Naive thymus-derived CD4-positive, alpha-beta T cell (primary cell): ENCODE data around the gene ZNF322. TPM values are rescaled to one million over a fixed set of nuclear protein-coding genes. Genes with fewer than 3 reads are reported as not detected.

Source experiments
- ATAC-seq: fragments of 150-1000 bp; cut with Tn5 transposase; 2 replicates; pipeline ENCODE4 v1.10.0; 2021; ENCODE audit warnings: mild to moderate bottlenecking, moderate library complexity
- CTCF ChIA-PET: fragments of 350-600 bp; sonication (Branson Sonifier 250); formaldehyde crosslinking; loops from one replicate; lab custom pipeline; 2021; ENCODE audit warnings: antibody characterized with exemption; lab: Charles Lee
- POLR2A ChIA-PET: fragments of 350-600 bp; sonication (Branson Sonifier 250); formaldehyde crosslinking; loops from one replicate; lab custom pipeline; 2021; ENCODE audit warnings: antibody characterized with exemption, inconsistent platforms; lab: Charles Lee
- DNase-seq, 9 donors: peaks; one replicate each; pipeline versions ENCODE4 v3.0.0 to v3.0.0-alpha.2; 2020 to 2022; ENCODE audit warnings: mixed read lengths in 1 of 9
- H3K27ac ChIP-seq: one replicate; pipeline ENCODE4 v1.7.0; 2013; ENCODE audit warnings: mild to moderate bottlenecking, low read depth, low read length, moderate library complexity
- H3K27me3 ChIP-seq, 2 donors: one replicate each; pipeline ENCODE4 v1.7.0; 2013; ENCODE audit warnings: low read length in 2 of 2, mild to moderate bottlenecking in 2 of 2, moderate library complexity in 2 of 2; ENCODE audit not compliant: control insufficient read depth in 2 of 2, insufficient read depth in 2 of 2
- H3K36me3 ChIP-seq, 3 experiments: 1 replicate in 2 of 3; 2 replicates in 1 of 3; pipeline ENCODE4 v1.7.0; 2013; ENCODE audit warnings: low read length in 3 of 3, mild to moderate bottlenecking in 3 of 3, moderate library complexity in 1 of 3; ENCODE audit not compliant: insufficient read depth in 3 of 3, control insufficient read depth in 2 of 3
- H3K4me1 ChIP-seq, 2 donors: one replicate each; pipeline ENCODE4 v1.7.0; 2013; ENCODE audit warnings: low read length in 2 of 2, mild to moderate bottlenecking in 2 of 2, moderate library complexity in 1 of 2; ENCODE audit not compliant: control insufficient read depth in 2 of 2, insufficient read depth in 2 of 2
- H3K4me3 ChIP-seq: 2 replicates; pipeline ENCODE4 v1.7.0; 2013; ENCODE audit warnings: mild to moderate bottlenecking, low read length
- H3K9me3 ChIP-seq, 3 experiments: 1 replicate in 2 of 3; 2 replicates in 1 of 3; pipeline ENCODE4 v1.7.0; 2013; ENCODE audit warnings: low read length in 3 of 3; ENCODE audit not compliant: control insufficient read depth in 2 of 3
- H3K27ac Mint-ChIP-seq, 9 donors: one replicate each; pipeline ENCODE4 v1.8.0; 2020 to 2022; ENCODE audit warnings: mixed read lengths in 9 of 9, mild to moderate bottlenecking in 8 of 9, moderate library complexity in 5 of 9, inconsistent platforms in 2 of 9
- H3K27me3 Mint-ChIP-seq, 5 donors: one replicate each; pipeline ENCODE4 v1.8.0; 2021 to 2022; ENCODE audit warnings: mixed read lengths in 5 of 5, mild to moderate bottlenecking in 1 of 5
- H3K36me3 Mint-ChIP-seq, 5 donors: one replicate each; pipeline ENCODE4 v1.8.0; 2020 to 2022; ENCODE audit warnings: mixed read lengths in 5 of 5, mild to moderate bottlenecking in 3 of 5, inconsistent platforms in 1 of 5
- H3K4me1 Mint-ChIP-seq, 7 donors: one replicate each; pipeline ENCODE4 v1.8.0; 2020 to 2022; ENCODE audit warnings: mixed read lengths in 7 of 7, mild to moderate bottlenecking in 3 of 7, inconsistent platforms in 1 of 7
- H3K4me3 Mint-ChIP-seq, 10 donors: one replicate each; pipeline ENCODE4 v1.8.0; 2020 to 2022; ENCODE audit warnings: mild to moderate bottlenecking in 10 of 10, mixed read lengths in 10 of 10, moderate library complexity in 6 of 10, inconsistent platforms in 2 of 10
- H3K9me3 Mint-ChIP-seq, 11 donors: one replicate each; pipeline ENCODE4 v1.8.0; 2020 to 2022; ENCODE audit warnings: mixed read lengths in 11 of 11, mild to moderate bottlenecking in 4 of 11, inconsistent platforms in 1 of 11, moderate library complexity in 1 of 11
- intact Hi-C, 2 donors: fragments of 100-400 bp; cut with micrococcal nuclease; formaldehyde crosslinking; loops; one replicate each; pipeline ENCODE4 v1.15.1; 2023
- polyA plus RNA-seq, 2 donors: library from polyadenylated mRNA; unstranded; fragments of 300-500 nt; fragmentation: Illumina TruSeq; gene quantifications; one replicate each; pipeline ENCODE4 v1.2.3, GENCODE V29; 2021
- total RNA-seq, 6 experiments: library from RNA in 5 of 6; stranded (reverse) in 5 of 6; gene quantifications; 1 replicate in 5 of 6; 2 replicates in 1 of 6; pipeline ENCODE4 v1.2.3 and lab custom pipeline; 2021 to 2026

Gene ZNF322
- total and polyA plus RNA-seq, 7 experiments from 2014 or later = 5.1 to 23.1 (median 8.1) TPM

DNA sequence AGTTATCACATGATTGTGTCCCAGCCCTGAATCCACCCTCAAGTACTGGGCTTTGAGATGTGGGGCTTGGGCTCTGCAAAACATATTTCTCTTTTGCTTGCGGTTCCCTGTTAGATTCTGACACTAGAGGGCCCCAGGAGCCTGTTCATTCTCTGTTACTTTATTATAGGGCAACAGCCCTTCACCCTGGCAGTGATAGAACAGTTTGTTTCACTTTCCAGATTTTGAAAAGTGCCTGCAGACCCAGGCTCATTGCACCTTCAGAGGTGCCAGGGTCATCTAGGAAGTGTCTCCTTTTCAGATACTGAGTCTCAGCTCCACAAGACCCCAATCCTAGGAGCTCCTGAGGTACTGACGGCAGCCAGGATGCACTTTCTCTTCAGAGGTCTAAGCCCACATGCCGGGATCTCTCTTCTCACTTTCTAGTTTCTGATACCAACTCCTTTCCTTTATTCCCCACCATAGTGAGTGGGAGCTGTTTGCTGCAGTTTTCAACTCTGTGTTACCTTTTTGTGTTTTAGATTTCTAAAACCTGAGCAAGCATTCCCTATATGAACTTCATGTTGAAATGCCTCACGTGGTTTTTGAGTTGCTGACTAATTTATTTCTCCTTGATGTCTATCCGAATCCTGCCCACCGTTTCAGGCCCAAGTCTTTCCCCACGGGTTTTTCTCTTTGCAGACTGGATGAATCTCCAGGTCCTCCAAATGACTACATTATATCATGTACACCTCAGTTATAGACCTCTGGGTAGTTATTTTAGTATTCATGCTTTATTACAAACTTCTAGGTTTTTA, 51.9 kb downstream of the ZNF322 start:
- intact Hi-C loops = loop anchor here (1.0 to 5.0 kb wide), 7 partner anchors 51 to 1290 kb away; partner anchors contain the start of gene ZNF322 (in 2 of the 2)
- ATAC-seq = peak; percentile 95
- Histone ChIP-seq H3K4me1 (no peaks in the 10 kb centered on the region), H3K27me3 (no peaks in the 10 kb centered on the region), H3K4me3 (peak overlapping the region; percentile 46), H3K27ac (no peak overlapping the region), H3K9me3 (no peaks in the 10 kb centered on the region), H3K36me3 (no peaks in the 10 kb centered on the region)
- peak in 8 of 9 donors; percentile 37 to 75 (median 70) for DNase-seq
- Mint-ChIP-seq H3K36me3 (no peaks in the 10 kb centered on the region), H3K27ac (peak overlapping the region in 7 of 9 donors; percentile 22 to 68 (median 55)), H3K9me3 (no peaks in the 10 kb centered on the region), H3K4me1 (peaks cover 6 to 14% (median 10%) of the 10 kb centered on the region in 7 donors), H3K4me3 (peak overlapping the region; percentile 19 to 79 (median 56)), H3K27me3 (peaks cover 0 to 20% (median 5%) of the 10 kb centered on the region in 5 donors)
- ChIA-PET POLR2A (interaction anchor here (0.8 kb wide), 1 partner anchor 541 kb away, joined by 3 read pairs; no protein-coding TSS in a partner anchor), CTCF (interaction anchor here (0.7 to 1.6 kb wide), 4 partner anchors 23 to 552 kb away, joined by 3 to 15 read pairs (median 3); no protein-coding TSS in a partner anchor)

DNA sequence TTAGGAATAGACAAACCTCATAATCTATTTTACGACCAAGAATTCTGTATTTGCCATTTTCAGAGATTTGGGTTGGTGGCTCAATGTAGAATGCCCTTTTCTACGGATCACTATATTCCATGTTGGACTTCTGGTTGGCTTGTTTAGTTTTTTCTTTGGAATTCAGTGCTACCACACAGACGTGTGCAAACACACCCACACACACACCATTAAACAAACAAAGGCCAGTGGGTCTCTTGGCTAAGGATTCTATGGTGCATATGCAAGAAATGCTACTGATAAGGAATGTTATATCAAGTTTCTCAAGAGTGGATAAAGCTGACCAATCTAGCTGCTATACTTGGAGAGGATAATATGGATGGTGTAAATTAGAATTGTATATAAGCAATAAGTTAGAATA, 54.7 kb downstream of the ZNF322 start:
- Histone ChIP-seq H3K9me3 (no peaks in the 10 kb centered on the region), H3K27ac (no peak overlapping the region), H3K4me1 (no peaks in the 10 kb centered on the region), H3K36me3 (peaks cover 0 to 5% (median 3%) of the 10 kb centered on the region in 3 experiments), H3K27me3 (no peaks in the 10 kb centered on the region), H3K4me3 (no peak overlapping the region)
- peaks cover 0 to 3% (median 0%) of the 10 kb centered on the region in 5 donors for H3K36me3 Mint-ChIP-seq
- ChIA-PET POLR2A (no interaction called here), CTCF (interaction anchor here (0.7 kb wide), 1 partner anchor 352 kb away, joined by 3 read pairs; no protein-coding TSS in a partner anchor)
- H3K27ac Mint-ChIP-seq = peak overlapping the region in 1 of 9 donors; percentile 79
- DNase-seq (no peak), ATAC-seq (no peak)
- no peaks in the 10 kb centered on the region for H3K9me3 Mint-ChIP-seq
- peaks cover 6 to 13% (median 11%) of the 10 kb centered on the region in 7 donors for H3K4me1 Mint-ChIP-seq
- intact Hi-C loops = loop anchor here (5.0 kb wide), 2 partner anchors 553 to 1293 kb away; no protein-coding TSS in a partner anchor
- peaks cover 0 to 3% (median 0%) of the 10 kb centered on the region in 5 donors for H3K27me3 Mint-ChIP-seq
- H3K4me3 Mint-ChIP-seq = no peak overlapping the region

DNA sequence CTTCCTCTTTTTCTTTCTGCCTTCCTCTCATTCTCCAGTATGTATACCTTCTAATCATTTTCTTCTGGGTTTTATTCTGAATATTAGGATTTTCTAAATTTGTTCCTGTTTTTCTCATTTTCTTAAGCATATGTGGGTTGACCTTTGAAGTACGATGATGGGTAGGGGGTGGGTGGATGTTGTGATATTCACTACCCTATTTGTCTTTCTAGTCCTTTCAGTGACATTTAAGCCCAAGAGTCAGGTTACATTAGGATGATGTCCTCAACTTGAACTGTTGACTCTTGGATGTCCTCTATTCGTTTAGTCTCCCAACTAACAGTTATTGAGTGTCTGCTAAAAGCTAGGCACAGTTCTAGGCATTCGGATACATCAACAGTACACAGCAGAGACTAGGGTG, 55.5 kb downstream of the ZNF322 start:
- Mint-ChIP-seq H3K27ac (peak overlapping the region in 5 of 9 donors; percentile 49 to 79 (median 76)), H3K9me3 (no peaks in the 10 kb centered on the region), H3K4me1 (peaks cover 6 to 21% (median 17%) of the 10 kb centered on the region in 7 donors), H3K4me3 (no peak overlapping the region), H3K27me3 (no peaks in the 10 kb centered on the region), H3K36me3 (peaks cover 0 to 5% (median 3%) of the 10 kb centered on the region in 5 donors)
- peaks cover 0 to 13% (median 10%) of the 10 kb centered on the region in 3 experiments for H3K36me3 ChIP-seq
- H3K9me3 ChIP-seq = no peaks in the 10 kb centered on the region
- POLR2A ChIA-PET = no interaction called here
- intact Hi-C loops = no loop called here
- no peak overlapping the region for H3K27ac ChIP-seq
- DNase-seq (no peak), ATAC-seq (no peak)
- H3K4me1 ChIP-seq = no peaks in the 10 kb centered on the region
- H3K27me3 ChIP-seq = no peaks in the 10 kb centered on the region
- CTCF ChIA-PET = no interaction called here
- no peak overlapping the region for H3K4me3 ChIP-seq

DNA sequence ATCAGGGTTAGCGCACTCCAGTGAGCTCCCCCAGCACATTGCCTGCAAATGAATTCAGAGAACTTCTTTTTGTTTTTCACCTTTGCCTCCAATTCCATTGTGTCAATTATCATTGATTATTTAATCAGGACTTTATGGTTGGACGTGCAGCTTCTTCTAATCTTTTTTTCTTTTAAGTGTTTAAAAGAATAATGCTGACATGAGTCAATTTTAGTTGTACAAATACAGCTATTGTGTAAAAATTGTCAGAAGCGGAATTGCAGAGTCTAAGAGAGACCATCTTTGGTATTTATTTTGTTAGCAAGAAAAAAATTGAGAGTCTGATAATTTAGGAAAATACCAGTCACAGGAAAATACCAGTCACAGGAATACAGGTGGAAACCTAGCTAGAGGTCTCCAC, 57.3 kb downstream of the ZNF322 start:
- ATAC-seq (no peak), DNase-seq (no peak)
- H3K36me3 Mint-ChIP-seq = peaks cover 0 to 12% (median 9%) of the 10 kb centered on the region in 5 donors
- peaks cover 5 to 18% (median 10%) of the 10 kb centered on the region in 7 donors for H3K4me1 Mint-ChIP-seq
- peak overlapping the region in 2 of 9 donors; percentile 32 to 65 for H3K27ac Mint-ChIP-seq
- peaks cover 12% of the 10 kb centered on the region in 2 donors for H3K4me1 ChIP-seq
- ChIA-PET POLR2A (interaction anchor here (0.6 to 1.3 kb wide), 3 partner anchors 16 to 545 kb away, joined by 3 read pairs; a partner anchor contains a TSS), CTCF (interaction anchor here (0.9 kb wide), 1 partner anchor 476 kb away, joined by 4 read pairs; no protein-coding TSS in a partner anchor)
- intact Hi-C loops = no loop called here
- H3K27me3 ChIP-seq = no peaks in the 10 kb centered on the region
- no peaks in the 10 kb centered on the region for H3K9me3 Mint-ChIP-seq
- no peaks in the 10 kb centered on the region for H3K27me3 Mint-ChIP-seq
- H3K4me3 Mint-ChIP-seq = no peak overlapping the region
- H3K36me3 ChIP-seq = peaks cover 6 to 24% (median 18%) of the 10 kb centered on the region in 3 experiments
- H3K9me3 ChIP-seq = no peaks in the 10 kb centered on the region
- H3K27ac ChIP-seq = no peak overlapping the region
- no peak overlapping the region for H3K4me3 ChIP-seq

DNA sequence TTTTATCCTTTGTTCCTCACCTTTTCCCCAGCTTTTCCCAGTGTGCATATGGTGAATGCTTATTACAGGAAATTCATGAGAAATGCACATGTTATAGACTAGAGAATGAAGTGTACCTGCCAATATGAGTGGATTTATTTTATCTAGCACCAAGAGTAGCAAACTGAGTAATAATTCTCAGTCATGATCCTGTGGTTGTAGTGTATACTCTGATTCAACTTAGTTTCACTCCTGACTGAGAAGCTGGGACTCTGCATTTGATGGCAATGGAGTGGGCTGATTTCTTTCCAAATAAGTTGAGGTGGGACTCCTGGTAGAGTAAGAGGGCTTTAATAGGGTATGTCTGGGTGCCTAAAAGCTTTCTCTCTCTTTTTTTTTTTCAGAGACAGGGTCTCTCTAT, 58.8 kb downstream of the ZNF322 start:
- Mint-ChIP-seq H3K4me3 (no peak overlapping the region), H3K36me3 (peaks cover 0 to 12% (median 9%) of the 10 kb centered on the region in 5 donors), H3K4me1 (peaks cover 5 to 17% (median 10%) of the 10 kb centered on the region in 7 donors), H3K9me3 (no peaks in the 10 kb centered on the region), H3K27me3 (no peaks in the 10 kb centered on the region), H3K27ac (peak overlapping the region in 7 of 9 donors; percentile 19 to 91 (median 81))
- CTCF ChIA-PET = interaction anchor here (0.6 to 0.8 kb wide), 2 partner anchors 384 to 1271 kb away, joined by 3 to 5 read pairs; a partner anchor contains a TSS
- no peak overlapping the region for H3K4me3 ChIP-seq
- no peaks in the 10 kb centered on the region for H3K9me3 ChIP-seq
- intact Hi-C loops = no loop called here
- H3K4me1 ChIP-seq = peaks cover 12 to 16% of the 10 kb centered on the region in 2 donors
- no peaks in the 10 kb centered on the region for H3K27me3 ChIP-seq
- no peak overlapping the region for H3K27ac ChIP-seq
- ATAC-seq = no peak
- no peak for DNase-seq
- peaks cover 6 to 24% (median 18%) of the 10 kb centered on the region in 3 experiments for H3K36me3 ChIP-seq
- POLR2A ChIA-PET = interaction anchor here (0.6 to 1.0 kb wide), 3 partner anchors 427 to 1290 kb away, joined by 3 to 5 read pairs (median 3); a partner anchor contains a TSS

DNA sequence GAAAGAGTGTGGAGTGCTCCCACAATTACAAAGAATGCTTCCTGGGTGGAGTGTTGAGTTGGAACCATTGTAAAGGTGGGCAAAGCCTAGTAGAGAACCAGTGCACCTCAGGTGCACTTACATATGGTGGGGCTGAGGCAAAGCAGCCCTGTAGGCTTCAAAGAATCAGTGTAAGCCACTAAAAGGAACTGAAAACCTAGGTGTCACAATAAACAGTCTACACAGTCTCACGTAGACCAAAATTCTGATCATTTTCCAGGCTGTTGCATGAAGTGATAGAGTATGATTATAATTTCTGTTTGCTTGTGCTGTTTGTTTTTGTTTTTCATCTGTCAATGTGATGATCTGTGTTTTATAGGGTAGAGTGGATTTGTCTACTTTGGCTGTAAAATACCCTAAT, 60.0 kb downstream of the ZNF322 start:
- peaks cover 0 to 3% (median 1%) of the 10 kb centered on the region in 5 donors for H3K27me3 Mint-ChIP-seq
- CTCF ChIA-PET = interaction anchor here (1.0 kb wide), 1 partner anchor 567 kb away, joined by 7 read pairs; no protein-coding TSS in a partner anchor
- peaks cover 0 to 9% of the 10 kb centered on the region in 2 donors for H3K27me3 ChIP-seq
- H3K4me1 Mint-ChIP-seq = peaks cover 5 to 20% (median 10%) of the 10 kb centered on the region in 7 donors
- no peak overlapping the region for H3K4me3 ChIP-seq
- peaks cover 0 to 12% (median 9%) of the 10 kb centered on the region in 5 donors for H3K36me3 Mint-ChIP-seq
- no peak for ATAC-seq
- H3K27ac Mint-ChIP-seq = peak overlapping the region in 7 of 9 donors; percentile 4 to 91 (median 76)
- H3K4me3 Mint-ChIP-seq = peak overlapping the region in 5 of 10 donors; percentile 8 to 63 (median 42)
- intact Hi-C loops = loop anchor here in 1 of 2 donors (5.0 to 10.0 kb wide), 3 partner anchors 533 to 1485 kb away; partner anchors contain the start of gene ZNF165
- no peaks in the 10 kb centered on the region for H3K9me3 ChIP-seq
- H3K27ac ChIP-seq = peak overlapping the region; percentile 89
- peaks cover 17 to 22% of the 10 kb centered on the region in 2 donors for H3K4me1 ChIP-seq
- no peaks in the 10 kb centered on the region for H3K9me3 Mint-ChIP-seq
- peaks cover 6 to 24% (median 18%) of the 10 kb centered on the region in 3 experiments for H3K36me3 ChIP-seq
- DNase-seq = no peak
- POLR2A ChIA-PET = no interaction called here
